ENCODE results near the gene VTA1.
A peak's percentile ranks its signal among the peaks of the same experiment; 100 is the strongest.

GRCh38 chr6:142207265-142207877, 60.3 kb downstream of the VTA1 start:
- TF ChIP-seq CTCF (IDR thresholded peaks at IDR 0.05) (peak in 5 of 7 experiments; percentile 57 to 76 (median 73)), POLR2AphosphoS5 (IDR thresholded peaks at IDR 0.05) (no peak), POLR2A (IDR thresholded peaks at IDR 0.05) (no peak)

All from stomach (tissue), 4 donors.